Smooth muscle cell (in vitro differentiated cells): ENCODE measurements around the gene COL12A1. TPM values are rescaled to one million over a fixed set of nuclear protein-coding genes. Genes with fewer than 3 reads are reported as not detected.

Source experiments
- DNase-seq: peaks from one replicate; lab custom pipeline; 2025; ENCODE audit not compliant: unreplicated experiment; lab: John Stamatoyannopoulos, UW
- H2AFZ ChIP-seq: fragments of 200-600 bp; sonication (generic); 2 replicates; pipeline ENCODE4 v1.6.0; 2016; ENCODE audit warnings: antibody characterized with exemption, low read depth, mild to moderate bottlenecking
- H3F3A ChIP-seq: fragments of 200-600 bp; sonication (generic); 2 replicates; pipeline ENCODE4 v1.6.0; 2017; ENCODE audit warnings: antibody characterized with exemption, low read depth
- H3K27ac ChIP-seq: fragments of 200-600 bp; sonication (generic); 2 replicates; pipeline ENCODE4 v1.5.1; 2016; ENCODE audit warnings: low read depth, mild to moderate bottlenecking
- H3K27me3 ChIP-seq: fragments of 200-600 bp; sonication (generic); 2 replicates; pipeline ENCODE4 v1.6.1; 2016; ENCODE audit warnings: low read depth, mild to moderate bottlenecking
- H3K36me3 ChIP-seq: fragments of 200-600 bp; sonication (generic); 2 replicates; pipeline ENCODE4 v1.5.1; 2016; ENCODE audit warnings: low read depth
- H3K4me1 ChIP-seq: fragments of 200-600 bp; sonication (generic); 2 replicates; pipeline ENCODE4 v1.5.1; 2016; ENCODE audit warnings: low read depth
- H3K4me2 ChIP-seq: fragments of 200-600 bp; sonication (generic); 2 replicates; pipeline ENCODE4 v1.6.0; 2016; ENCODE audit warnings: mild to moderate bottlenecking
- H3K4me3 ChIP-seq: fragments of 200-600 bp; sonication (generic); 2 replicates; pipeline ENCODE4 v1.5.1; 2016; ENCODE audit warnings: mild to moderate bottlenecking
- H3K79me2 ChIP-seq: fragments of 200-600 bp; sonication (generic); 2 replicates; pipeline ENCODE4 v1.6.0; 2016; ENCODE audit warnings: low read depth, mild to moderate bottlenecking
- H3K9ac ChIP-seq: fragments of 200-600 bp; sonication (generic); 2 replicates; pipeline ENCODE4 v1.6.0; 2016; ENCODE audit warnings: low read depth
- H3K9me3 ChIP-seq: fragments of 200-600 bp; sonication (generic); replicated peaks from 2 replicates; pipeline ENCODE4 v1.5.1; 2016; ENCODE audit warnings: low read depth
- H4K20me1 ChIP-seq: fragments of 200-600 bp; sonication (generic); 2 replicates; pipeline ENCODE4 v1.6.0; 2016; ENCODE audit warnings: low read depth
- WGBS: methylation state at CpG from one replicate; pipeline ENCODE4 v1.1.7; 2016; ENCODE audit warnings: low lambda C conversion rate; 5-methylcytosine and 5-hydroxymethylcytosine counted together
- polyA plus RNA-seq: library from polyadenylated mRNA; unstranded; fragments of >200 nt; fragmentation: Nextera tagmentation; extraction: Ambion mirVana; gene quantifications from 2 replicates; pipeline ENCODE4 v1.2.1, GENCODE V29; 2016
- total RNA-seq: library from RNA; depleted of rRNA; stranded (reverse); fragments of >200 nt; gene quantifications from 2 replicates; pipeline ENCODE4 v1.2.3, GENCODE V29; 2014
- TF ChIP-seq, protein P1 (sequence below): fragments of 200-600 bp; sonication (generic); IDR thresholded peaks from 2 replicates; pipeline ENCODE4 v1.5.1; 2017; ENCODE audit warnings: borderline replicate concordance, mild to moderate bottlenecking, antibody characterized with exemption; ENCODE audit not compliant: insufficient read depth, poor library complexity, severe bottlenecking

Gene COL12A1
- total and polyA plus RNA-seq, 2 experiments from 2014 or later = 44.2 to 154 TPM

DNA sequence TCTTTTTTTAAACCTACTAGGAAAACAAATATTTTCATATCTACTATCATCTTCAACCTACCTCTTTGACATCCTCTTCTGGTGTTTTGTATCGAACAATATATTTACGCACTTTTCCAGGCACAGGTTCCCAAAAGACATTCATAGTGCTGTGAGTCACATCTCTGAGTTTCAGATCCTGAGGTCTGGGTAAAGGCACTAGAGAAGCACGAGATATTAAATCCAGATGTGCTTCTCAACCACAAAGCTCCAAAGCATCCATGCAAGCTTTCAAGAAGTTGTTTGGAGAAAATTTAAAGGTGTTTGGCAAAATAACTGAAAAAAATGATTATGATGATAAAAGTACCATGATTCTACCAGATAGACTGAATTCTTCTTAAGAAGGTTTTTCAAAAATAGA lies 62.7 kb downstream of the COL12A1 start:
- Histone ChIP-seq H3K79me2 (no peaks in the 10 kb centered on the region), H3K36me3 (peaks cover 6% of the 10 kb centered on the region), H3K9me3 (no peaks in the 10 kb centered on the region), H3K27me3 (no peaks in the 10 kb centered on the region), H3K4me3 (no peak overlapping the region), H3F3A (no peaks in the 10 kb centered on the region), H3K27ac (no peak overlapping the region), H4K20me1 (no peaks in the 10 kb centered on the region), H2AFZ (no peak overlapping the region), H3K4me1 (no peaks in the 10 kb centered on the region), H3K4me2 (peak overlapping the region; percentile 47), H3K9ac (no peak overlapping the region)
- TF ChIP-seq, protein P1, sequence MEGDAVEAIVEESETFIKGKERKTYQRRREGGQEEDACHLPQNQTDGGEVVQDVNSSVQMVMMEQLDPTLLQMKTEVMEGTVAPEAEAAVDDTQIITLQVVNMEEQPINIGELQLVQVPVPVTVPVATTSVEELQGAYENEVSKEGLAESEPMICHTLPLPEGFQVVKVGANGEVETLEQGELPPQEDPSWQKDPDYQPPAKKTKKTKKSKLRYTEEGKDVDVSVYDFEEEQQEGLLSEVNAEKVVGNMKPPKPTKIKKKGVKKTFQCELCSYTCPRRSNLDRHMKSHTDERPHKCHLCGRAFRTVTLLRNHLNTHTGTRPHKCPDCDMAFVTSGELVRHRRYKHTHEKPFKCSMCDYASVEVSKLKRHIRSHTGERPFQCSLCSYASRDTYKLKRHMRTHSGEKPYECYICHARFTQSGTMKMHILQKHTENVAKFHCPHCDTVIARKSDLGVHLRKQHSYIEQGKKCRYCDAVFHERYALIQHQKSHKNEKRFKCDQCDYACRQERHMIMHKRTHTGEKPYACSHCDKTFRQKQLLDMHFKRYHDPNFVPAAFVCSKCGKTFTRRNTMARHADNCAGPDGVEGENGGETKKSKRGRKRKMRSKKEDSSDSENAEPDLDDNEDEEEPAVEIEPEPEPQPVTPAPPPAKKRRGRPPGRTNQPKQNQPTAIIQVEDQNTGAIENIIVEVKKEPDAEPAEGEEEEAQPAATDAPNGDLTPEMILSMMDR = no peak
- DNase-seq = no peak
- 46% methylated on average over 3 of the region's 3 CpGs for WGBS

DNA sequence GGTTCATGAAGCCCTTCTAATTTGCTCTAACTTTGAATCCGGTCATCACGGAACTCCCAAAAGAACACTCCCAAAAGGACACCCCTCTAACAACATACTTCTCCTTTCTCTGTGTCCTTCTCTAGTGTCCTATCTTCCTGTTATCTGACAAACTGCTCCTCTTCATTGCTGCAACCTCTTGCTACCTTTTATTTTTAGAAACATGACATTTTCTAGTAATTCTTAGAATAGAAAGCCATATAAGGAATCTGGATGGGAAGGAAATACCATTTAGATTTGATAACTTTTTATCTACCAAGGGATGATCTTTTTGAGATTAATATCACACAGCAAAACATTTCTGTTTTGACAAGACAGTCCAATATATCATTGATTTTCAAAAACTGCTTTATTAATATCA lies 63.1 kb downstream of the COL12A1 start:
- H3K79me2 ChIP-seq = no peaks in the 10 kb centered on the region
- H4K20me1 ChIP-seq = no peaks in the 10 kb centered on the region
- H3K4me3 ChIP-seq = no peak overlapping the region
- H2AFZ ChIP-seq = no peak overlapping the region
- DNase-seq = no peak
- H3K9me3 ChIP-seq = no peaks in the 10 kb centered on the region
- TF ChIP-seq, protein P1 = no peak
- peaks cover 2% of the 10 kb centered on the region for H3K36me3 ChIP-seq
- no peaks in the 10 kb centered on the region for H3K27me3 ChIP-seq
- WGBS = 89% methylated on average over 2 of the region's 2 CpGs
- no peaks in the 10 kb centered on the region for H3F3A ChIP-seq
- no peak overlapping the region for H3K4me2 ChIP-seq
- H3K4me1 ChIP-seq = no peaks in the 10 kb centered on the region
- H3K27ac ChIP-seq = no peak overlapping the region
- no peak overlapping the region for H3K9ac ChIP-seq

DNA sequence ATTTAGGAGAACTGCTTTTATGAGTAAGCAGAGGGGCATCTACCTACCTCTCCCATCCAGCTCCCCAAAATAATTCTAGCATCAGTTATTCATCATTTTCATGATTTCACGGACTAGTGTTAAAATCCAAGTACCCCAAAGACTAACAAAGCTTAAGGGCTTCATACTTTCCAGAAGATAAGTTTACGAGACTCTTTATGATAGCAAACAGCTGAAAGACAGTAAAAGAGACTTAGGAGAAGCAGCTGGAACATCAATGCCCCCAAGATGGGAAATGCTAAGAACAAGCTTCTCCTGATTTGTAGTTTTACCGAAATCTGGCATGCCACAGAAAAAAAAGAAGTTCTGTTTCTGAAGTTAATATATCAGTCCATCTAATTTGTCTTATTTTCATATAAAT lies 70.0 kb downstream of the COL12A1 start:
- Histone ChIP-seq H3F3A (no peaks in the 10 kb centered on the region), H3K27me3 (no peaks in the 10 kb centered on the region), H3K36me3 (peaks cover 3% of the 10 kb centered on the region), H3K4me2 (peak overlapping the region; percentile 18), H2AFZ (no peak overlapping the region), H3K4me3 (no peak overlapping the region), H3K9ac (no peak overlapping the region), H3K9me3 (no peaks in the 10 kb centered on the region), H3K27ac (no peak overlapping the region), H4K20me1 (no peaks in the 10 kb centered on the region), H3K79me2 (no peaks in the 10 kb centered on the region), H3K4me1 (no peaks in the 10 kb centered on the region)
- 22% methylated on average over 3 of the region's 3 CpGs for WGBS
- TF ChIP-seq, protein P1 = no peak
- DNase-seq = no peak

DNA sequence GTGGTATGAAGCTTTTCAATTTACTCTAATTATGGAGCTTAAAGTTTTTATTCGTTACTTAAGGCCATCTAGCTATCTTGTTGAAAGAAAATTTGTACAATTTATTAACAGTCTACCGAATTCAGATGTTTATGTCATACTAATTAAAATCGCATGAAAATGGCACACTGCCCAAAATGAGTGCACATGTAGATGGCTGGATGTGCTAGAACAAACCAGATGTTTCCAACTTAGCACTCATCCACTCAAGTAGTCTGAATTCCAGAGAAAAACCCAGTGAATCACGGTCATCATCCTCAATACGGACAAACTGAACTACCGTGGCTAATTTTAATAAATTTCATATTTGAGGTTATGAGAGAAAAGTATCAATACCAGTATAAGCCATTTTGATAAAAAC lies 70.4 kb downstream of the COL12A1 start:
- 63% methylated on average over 6 of the region's 6 CpGs for WGBS
- Histone ChIP-seq H3K79me2 (no peaks in the 10 kb centered on the region), H3K4me3 (no peak overlapping the region), H3K9me3 (no peaks in the 10 kb centered on the region), H3K4me1 (no peaks in the 10 kb centered on the region), H4K20me1 (no peaks in the 10 kb centered on the region), H3K27me3 (no peaks in the 10 kb centered on the region), H3K4me2 (peak overlapping the region; percentile 18), H3F3A (no peaks in the 10 kb centered on the region), H3K9ac (no peak overlapping the region), H3K36me3 (peaks cover 3% of the 10 kb centered on the region), H2AFZ (no peak overlapping the region), H3K27ac (no peak overlapping the region)
- TF ChIP-seq, protein P1 = no peak
- DNase-seq = no peak
